ENCODE results near the gene LMNTD2. TPM values are rescaled to one million over a fixed set of nuclear protein-coding genes. Genes with fewer than 3 reads are reported as not detected.

Gene LMNTD2
- total RNA-seq, 1 donor from 2014 or later, result 1.1 TPM

DNA sequence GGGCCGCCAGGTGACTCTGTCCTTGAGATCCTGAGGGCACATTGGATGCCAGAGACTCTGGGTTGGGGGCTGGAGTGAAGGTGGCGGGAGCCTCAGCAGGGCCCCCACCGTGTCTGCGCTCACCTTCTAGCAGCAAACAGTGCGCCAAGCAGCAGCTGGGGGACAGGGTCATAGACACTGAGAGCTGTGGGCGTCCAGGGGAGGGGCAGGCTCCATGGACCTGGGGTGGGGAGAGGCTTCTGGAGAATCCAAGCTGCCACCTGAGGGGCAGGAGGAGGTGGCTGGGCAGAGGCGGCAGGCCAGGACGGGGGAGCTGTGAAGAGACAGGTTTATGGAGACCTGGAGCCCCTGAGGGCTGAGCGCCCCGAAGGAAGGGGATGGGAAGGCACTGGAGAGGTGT is 23.7 kb upstream of the LMNTD2 start:
- H3K27ac ChIP-seq, result no peak overlapping the region
- no peaks in the 10 kb centered on the region for H3K27me3 ChIP-seq
- H3K9me3 ChIP-seq, result no peaks in the 10 kb centered on the region
- H3K4me1 ChIP-seq, result peaks cover 0 to 3% of the 10 kb centered on the region in 2 donors
- H3K36me3 ChIP-seq, result peaks cover 51 to 69% of the 10 kb centered on the region in 2 donors
- DNase-seq (ENCODE audit: low spot score in 2 of 2), result no peak
- TF ChIP-seq, protein P1, sequence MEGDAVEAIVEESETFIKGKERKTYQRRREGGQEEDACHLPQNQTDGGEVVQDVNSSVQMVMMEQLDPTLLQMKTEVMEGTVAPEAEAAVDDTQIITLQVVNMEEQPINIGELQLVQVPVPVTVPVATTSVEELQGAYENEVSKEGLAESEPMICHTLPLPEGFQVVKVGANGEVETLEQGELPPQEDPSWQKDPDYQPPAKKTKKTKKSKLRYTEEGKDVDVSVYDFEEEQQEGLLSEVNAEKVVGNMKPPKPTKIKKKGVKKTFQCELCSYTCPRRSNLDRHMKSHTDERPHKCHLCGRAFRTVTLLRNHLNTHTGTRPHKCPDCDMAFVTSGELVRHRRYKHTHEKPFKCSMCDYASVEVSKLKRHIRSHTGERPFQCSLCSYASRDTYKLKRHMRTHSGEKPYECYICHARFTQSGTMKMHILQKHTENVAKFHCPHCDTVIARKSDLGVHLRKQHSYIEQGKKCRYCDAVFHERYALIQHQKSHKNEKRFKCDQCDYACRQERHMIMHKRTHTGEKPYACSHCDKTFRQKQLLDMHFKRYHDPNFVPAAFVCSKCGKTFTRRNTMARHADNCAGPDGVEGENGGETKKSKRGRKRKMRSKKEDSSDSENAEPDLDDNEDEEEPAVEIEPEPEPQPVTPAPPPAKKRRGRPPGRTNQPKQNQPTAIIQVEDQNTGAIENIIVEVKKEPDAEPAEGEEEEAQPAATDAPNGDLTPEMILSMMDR (IDR thresholded peaks at IDR 0.05), result no peak
- H3K4me3 ChIP-seq, result no peak overlapping the region
- intact Hi-C loops (cut with DNase I), result no loop called here

- no peak for DNase-seq (ENCODE audit: low spot score in 2 of 2)
- Histone ChIP-seq H3K4me1 (peaks cover 8 to 25% of the 10 kb centered on the region in 2 donors), H3K27me3 (no peaks in the 10 kb centered on the region), H3K9me3 (no peaks in the 10 kb centered on the region), H3K36me3 (peaks cover 27 to 44% of the 10 kb centered on the region in 2 donors), H3K27ac (no peak overlapping the region), H3K4me3 (no peak overlapping the region)
- intact Hi-C loops (cut with DNase I), result no loop called here
- TF ChIP-seq, protein P1 (IDR thresholded peaks at IDR 0.05), result no peak
These were observed 21.2 kb upstream of the LMNTD2 start for GRCh38 chr11:581752-582151.

GRCh38 chr11:581342-581741 is 20.8 kb upstream of the LMNTD2 start:
- H3K27me3 ChIP-seq, result no peaks in the 10 kb centered on the region
- peaks cover 24 to 40% of the 10 kb centered on the region in 2 donors for H3K36me3 ChIP-seq
- H3K4me3 ChIP-seq, result no peak overlapping the region
- H3K27ac ChIP-seq, result no peak overlapping the region
- intact Hi-C loops (cut with DNase I), result no loop called here
- TF ChIP-seq, protein P1 (IDR thresholded peaks at IDR 0.05), result no peak
- DNase-seq (ENCODE audit: low spot score in 2 of 2), result no peak
- H3K4me1 ChIP-seq, result peaks cover 8 to 25% of the 10 kb centered on the region in 2 donors
- H3K9me3 ChIP-seq, result no peaks in the 10 kb centered on the region

DNA sequence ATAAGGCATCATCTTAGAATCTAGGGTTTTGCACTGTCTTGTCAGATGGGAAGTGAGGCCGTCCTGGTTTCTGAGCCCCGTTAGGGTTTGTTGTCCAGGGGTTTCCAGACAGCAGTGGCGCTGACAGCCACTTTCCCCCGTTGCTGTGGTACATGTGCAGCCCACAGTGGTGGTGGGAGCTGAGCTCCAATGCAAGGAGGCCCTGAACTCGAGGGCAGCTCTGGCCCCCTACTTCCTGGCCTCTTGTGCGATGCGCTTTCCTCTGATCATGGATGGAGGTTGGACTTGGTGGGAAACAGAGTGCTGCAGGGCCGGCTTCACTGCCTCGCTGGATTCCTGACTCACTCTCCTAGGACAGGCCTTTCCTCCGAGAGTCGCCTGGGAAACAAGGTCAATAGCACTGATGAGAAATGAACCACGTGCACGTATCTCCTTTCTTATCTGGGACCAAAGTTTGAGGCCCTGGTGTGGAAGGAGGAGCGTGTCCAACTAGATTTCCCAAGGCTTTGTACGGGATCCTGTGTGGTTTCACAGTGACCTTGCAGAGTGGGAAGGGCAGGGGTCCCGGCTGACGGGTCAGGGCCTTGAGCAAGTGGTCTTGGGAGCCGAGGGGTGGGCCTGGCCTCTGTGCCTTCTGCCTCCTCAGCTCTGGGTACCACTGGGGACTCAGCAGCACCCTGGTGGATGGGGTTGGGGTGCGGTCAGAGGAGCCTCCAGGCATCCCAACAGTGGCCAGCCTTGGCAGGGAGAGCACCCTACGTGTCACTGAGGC is 19.5 kb upstream of the LMNTD2 start:
- TF ChIP-seq, protein P1 (IDR thresholded peaks at IDR 0.05), result no peak
- no peak overlapping the region for H3K4me3 ChIP-seq
- peaks cover 24 to 33% of the 10 kb centered on the region in 2 donors for H3K36me3 ChIP-seq
- H3K4me1 ChIP-seq, result peaks cover 11 to 30% of the 10 kb centered on the region in 2 donors
- no peaks in the 10 kb centered on the region for H3K27me3 ChIP-seq
- H3K27ac ChIP-seq, result no peak overlapping the region
- no peaks in the 10 kb centered on the region for H3K9me3 ChIP-seq
- DNase-seq (ENCODE audit: low spot score in 2 of 2), result no peak
- intact Hi-C loops (cut with DNase I), result loop anchor here (5.0 kb wide), 1 partner anchor 343 kb away; the partner anchor contains the start of genes PSMD13 and SIRT3

DNA sequence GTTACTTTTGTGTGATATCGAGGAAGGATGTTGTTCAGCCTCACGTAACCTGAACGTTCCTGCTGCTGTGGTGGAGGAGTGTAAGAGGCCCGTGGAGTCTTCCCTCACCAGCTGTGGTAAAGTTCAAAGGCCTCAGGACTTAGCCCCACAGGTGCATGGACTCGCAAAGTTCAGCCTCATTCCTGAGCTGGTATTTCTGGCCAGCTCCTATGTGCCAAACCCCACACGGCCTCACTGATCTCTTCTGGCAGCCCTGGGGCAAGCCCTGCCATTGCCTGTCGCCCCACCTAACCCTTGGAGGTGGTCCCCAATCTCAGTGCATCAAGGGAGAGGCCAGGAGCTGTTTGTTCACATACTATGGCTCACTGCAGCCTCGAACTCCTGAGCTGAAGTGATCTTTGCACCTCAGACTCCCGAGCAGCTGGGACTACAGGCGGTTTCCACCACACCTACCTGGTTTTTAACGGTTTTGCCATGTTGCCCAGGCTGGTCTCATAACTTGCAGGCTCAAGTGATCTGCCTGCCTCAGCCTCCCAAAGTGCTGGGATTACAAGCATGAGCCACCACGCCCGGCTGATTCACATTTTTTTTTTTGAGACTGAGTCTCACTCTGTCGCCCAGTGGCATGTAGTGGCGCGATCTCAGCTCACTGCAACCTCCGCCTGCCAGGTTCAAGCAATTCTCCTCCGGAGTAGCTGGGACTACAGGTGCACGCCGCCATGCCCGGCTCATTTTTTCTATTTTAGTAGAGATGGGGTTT is 17.9 kb upstream of the LMNTD2 start:
- H3K27me3 ChIP-seq, result no peaks in the 10 kb centered on the region
- no peak for DNase-seq (ENCODE audit: low spot score in 2 of 2)
- H3K27ac ChIP-seq, result no peak overlapping the region
- H3K4me3 ChIP-seq, result peak overlapping the region; percentile 77 to 81
- intact Hi-C loops (cut with DNase I), result loop anchor here (5.0 kb wide), 1 partner anchor 341 kb away; the partner anchor contains the start of genes PSMD13 and SIRT3
- H3K4me1 ChIP-seq, result peaks cover 11 to 38% of the 10 kb centered on the region in 2 donors
- H3K36me3 ChIP-seq, result peaks cover 14 to 22% of the 10 kb centered on the region in 2 donors
- TF ChIP-seq, protein P1 (IDR thresholded peaks at IDR 0.05), result no peak
- no peaks in the 10 kb centered on the region for H3K9me3 ChIP-seq
